Activated T-cell treated with anti-CD3 and anti-CD28 coated beads, Interleukin-2, amount 50 U/mL, for 1 hour (primary cell): ENCODE data around the gene WT1.
"Not testable (repeated sequence)": the region's sequence is repeated elsewhere in the genome, so short reads cannot be mapped to it uniquely, and the experiment has no call there.

ENCODE experiments used
- DNase-seq: peaks from one replicate; pipeline ENCODE4 v3.0.0-alpha.2; 2020

Gene WT1

DNA sequence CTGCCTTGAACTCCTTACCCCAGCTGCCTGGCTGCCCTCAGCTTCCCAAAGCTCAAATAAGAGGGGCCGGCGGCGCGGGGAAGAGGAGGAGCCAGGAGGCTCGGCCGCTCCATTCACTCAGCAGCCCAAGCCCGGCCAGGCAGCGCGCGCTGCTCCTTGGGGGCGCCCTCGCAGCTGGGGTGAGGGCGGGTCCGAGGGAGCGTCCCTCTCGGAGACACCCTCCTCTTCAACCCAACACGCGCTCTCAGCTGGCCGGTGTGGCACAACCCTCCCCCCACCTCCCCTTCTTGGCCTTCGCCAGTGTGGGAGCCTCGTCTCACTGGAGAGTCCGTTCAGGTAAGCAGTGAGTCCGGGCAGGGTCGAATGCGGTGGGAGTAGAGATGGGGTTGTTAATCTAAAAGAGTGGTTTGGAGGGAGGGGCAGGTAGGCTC, at the start of gene WT1:
Gene WT1 (minus strand): TSS at position 29 of the 431 bp plus-strand sequence.
- DNase-seq, result no peak

DNA sequence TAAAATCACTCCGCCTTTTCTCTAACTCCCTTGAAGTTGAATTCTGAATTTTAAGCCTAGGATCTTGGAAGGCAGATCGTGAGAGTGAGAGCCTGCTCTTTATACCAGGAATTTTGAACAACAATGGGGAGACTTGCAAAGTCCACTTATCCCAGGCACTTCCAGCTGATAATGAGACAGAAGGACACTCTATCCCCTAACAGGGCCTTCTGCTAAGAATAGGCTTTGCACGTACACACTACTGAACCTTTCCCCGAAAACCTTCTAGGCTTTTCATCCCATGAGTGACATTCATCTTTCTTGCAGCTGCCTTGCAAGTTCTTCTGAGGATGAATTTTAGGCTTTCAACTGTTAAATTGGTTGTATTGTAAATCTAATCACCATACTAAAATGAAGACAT, 44.0 kb upstream of the WT1 start:
- no peak for DNase-seq

DNA sequence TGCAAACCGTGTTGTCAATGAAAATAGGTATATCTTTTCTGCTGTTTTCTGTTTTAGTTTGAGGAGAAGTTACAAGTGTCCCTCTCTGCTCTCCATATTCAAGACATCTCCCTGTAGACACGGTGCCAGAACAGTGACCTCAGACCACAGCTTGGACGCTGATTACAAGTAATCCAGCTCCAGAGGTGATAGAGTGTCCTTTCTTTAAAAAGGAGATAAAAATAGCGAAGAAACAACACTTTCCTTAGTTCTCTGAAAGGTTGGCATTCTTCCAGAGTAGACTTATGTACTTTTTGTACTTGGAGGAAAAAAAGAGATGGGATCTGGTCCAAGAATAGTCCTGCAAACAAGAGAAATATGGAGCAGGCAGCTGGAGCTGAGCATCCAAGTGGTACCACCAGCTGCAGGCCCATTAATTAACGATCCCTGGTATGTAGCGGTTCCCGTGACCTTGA, 43.0 kb upstream of the WT1 start:
- no peak for DNase-seq

DNA sequence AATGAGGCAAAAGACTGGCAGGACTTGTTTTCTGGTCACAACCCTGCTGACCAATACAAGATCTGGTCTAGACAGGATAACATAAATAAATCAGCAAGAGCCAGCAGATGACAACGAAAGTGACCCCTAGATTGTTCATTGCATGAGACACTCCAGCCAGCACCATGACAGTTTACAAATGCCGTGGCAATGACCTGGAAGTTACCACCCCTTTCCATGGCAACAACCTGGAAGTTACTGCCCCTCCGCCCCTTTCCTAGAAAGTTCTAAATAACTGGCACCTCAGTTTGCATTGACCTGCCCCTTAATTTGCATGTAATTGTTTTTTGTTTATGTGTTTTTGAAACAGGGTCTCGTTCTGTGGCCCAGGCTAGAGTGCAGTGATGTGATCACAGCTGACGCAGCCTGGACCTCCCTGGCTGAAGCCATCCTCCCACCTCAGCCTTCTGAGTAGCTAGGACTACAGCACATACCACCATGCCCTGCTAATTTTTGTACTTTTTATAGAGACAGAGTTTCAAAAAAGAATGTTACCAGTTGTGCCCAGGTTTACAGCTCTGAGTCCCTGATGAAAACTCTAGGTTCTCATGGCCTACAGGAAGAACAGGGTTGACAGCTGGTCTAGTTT, 38.1 kb upstream of the WT1 start:
- no peak for DNase-seq

DNA sequence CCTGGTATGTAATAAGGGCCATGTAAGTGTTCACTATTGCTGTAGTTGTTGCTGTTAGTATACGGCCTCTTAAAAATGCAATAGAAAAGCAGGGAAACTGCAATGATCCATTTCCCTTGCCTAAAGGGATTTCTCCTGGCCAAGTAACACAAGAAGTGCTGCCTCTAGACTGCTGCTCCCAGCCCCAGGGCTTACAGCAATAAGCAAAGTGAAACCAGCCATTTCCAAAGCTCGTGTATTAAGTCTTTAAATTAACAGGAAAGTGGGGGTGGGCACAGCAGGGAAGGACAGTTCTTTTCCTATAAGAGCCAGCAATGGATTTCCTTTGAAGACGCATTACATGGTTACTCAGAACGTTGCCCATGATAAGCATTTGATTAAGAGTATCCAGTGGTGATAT, 36.9 kb upstream of the WT1 start:
- DNase-seq, result no peak

DNA sequence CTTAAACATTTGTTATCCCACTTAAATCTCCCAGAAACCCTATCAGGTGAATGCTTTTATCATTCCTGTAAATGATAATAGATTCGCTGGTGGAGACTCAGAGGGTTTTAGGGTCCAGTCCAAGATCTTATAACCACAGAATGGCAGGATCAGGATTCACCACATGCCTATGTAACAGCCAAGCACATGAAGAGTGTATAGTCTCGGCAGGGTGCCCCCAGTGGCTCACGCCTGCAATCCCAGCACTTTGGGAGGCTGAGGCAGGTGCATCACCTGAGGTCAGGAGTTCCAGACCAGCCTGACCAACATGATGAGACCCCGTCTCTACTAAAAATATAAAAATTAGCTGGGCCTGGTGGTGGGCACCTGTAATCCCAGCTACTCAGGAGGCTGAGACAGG, 36.2 kb upstream of the WT1 start:
- DNase-seq, result not testable (repeated sequence)

DNA sequence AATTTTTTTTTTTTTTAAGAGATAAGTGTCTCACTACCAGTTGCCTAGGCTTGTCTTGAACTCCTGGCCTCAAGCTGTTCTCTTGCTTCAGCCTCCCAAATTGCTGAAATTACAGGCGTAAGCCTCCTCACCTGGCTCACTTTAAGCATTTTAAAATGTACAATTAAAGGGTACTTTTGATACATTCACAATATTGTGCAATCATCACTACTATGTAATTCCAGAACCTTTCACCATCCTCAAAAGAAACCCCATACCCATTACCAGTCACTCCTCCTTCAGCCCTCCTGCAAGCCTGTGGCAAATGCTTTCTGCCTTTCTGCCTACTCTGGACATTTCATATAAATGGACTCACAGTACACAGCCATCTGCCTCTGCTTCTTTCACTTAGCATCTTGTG, 34.5 kb upstream of the WT1 start:
- no peak for DNase-seq

DNA sequence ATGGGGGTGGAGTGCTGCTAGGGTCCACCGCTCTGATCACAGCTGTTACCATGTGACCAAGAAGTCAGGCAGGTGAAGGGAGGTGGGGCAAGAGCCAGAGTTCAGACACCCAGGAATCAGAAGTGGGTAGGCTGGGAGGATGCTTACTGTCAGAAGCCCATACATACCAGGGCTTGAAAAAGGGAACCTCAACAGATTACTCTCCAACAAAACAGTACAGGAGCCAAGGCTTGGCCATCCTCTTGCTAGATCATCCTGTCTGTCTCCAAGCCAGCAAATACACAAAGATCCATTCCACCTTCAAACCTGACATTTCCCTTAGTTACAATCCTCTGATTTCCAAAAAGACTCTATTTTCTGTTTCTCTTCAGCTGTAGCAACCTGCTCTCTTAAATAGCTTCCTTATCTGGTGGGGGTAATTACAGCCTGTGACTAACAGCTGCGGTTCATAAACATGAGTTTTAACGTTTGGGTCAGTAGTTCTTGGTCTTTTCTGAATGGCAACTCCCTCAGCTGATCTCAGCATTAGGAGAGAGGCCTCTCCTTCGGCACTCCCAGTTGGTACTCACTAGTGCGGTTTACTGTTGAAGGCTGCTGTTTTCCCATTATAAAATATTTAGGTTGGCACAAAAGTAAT, 31.1 kb upstream of the WT1 start:
- no peak for DNase-seq

DNA sequence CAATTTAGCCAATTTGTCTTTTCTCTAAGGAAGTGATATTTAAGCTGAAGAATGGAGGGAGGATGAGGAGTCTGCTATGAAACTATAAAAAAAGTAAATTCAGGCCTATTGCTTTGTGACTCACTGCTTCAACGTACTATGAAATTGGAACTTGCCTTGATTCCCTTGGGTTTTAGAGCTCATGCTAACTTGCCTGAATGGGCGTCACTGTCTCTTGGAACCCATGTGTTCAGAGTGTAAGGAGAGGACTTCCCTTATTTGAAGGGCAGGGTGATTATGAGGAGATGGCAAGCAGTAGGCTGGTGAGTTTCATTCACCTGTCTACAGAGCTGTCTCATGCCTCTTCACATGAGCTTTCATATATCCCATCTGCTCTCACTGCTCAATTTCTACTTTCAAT, 28.7 kb upstream of the WT1 start:
- no peak for DNase-seq

DNA sequence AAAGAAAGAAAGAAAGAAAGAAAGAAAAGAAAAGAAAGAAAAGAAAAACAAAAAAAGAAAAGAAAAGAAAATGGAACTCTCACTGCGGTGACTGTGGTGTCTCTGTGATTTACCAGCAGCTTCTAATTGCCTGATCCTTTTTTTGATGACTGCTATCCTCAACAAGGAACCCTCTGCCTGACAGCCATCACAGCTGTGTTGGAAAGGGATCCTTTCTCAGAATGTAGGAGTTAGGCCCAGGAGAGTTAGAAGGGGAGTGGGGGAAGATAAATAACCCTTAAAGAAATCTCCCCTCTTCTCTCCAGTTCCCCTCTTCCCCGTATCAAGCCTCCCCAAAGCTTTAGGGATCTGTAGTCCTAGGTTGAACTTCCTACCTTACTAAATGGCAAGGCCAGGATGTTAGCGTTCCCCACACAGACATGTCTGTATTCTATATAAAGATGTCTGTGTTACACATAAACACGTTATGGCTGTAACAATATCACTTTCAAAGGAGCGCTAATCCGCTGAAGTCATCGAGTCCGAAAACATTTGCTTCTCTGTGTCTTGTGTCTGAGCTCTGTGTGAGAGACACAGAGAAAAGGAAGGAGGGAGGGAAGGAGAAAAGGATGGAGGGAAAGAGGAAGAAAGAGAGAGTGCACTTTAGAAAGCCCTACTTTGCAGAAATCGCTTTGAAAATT, 26.8 kb upstream of the WT1 start:
- no peak for DNase-seq

DNA sequence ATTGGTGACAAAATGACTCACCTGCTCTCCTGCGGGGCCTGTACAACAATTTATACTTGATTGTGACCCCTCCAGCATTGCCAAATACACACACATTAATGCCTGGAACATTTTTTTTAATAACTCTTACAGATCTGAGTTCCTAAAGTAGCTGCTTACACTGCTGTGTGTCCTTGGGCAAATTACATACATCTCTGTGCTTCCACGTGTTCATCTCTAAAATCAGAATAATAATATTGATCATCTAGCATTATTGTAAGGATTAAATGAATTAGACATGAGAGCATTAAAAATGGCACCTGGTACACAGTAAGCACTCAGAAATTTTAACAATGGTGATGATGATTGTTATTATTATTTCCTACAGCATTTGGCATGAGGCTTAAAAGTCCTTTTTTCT, 21.5 kb upstream of the WT1 start:
- no peak for DNase-seq

DNA sequence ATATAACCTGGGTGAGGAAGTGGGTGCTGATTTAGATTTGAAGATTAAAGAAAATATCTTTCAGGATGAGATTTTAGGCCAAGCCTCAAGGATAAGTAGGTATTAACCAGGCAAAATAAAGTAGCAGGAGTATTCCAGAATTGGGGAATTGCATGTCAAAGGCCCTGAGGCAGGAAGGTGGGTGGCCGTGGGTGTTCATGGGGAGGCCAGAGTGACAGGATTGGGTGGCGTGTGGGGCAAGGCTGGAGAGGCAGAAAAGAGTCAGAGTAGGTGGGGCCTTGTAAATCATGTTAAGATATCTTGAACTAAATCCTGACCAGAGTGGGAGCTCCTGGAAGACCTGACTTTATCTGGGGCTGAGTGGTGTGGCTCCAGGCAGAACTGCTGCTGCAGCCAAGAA, 19.7 kb upstream of the WT1 start:
- no peak for DNase-seq

DNA sequence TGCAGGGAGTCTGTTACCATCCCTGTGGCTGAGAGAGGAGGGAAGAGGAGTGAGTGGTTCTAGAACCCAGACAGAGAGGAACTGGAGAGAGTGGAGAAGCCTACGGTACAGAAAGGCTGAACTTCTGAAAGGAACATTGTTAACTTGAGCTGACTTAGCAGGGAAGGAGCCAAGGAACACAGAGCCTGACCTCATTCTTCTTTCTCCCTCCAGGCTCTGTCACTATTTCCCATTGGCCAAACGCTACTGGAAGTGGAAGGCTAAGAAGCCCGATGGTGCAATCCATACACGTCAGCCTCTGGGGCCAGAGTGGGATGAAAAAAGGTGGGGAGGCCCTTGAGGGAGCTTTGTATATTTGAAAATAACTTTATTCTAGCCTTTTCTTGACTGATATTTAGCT, 16.5 kb upstream of the WT1 start:
- no peak for DNase-seq

DNA sequence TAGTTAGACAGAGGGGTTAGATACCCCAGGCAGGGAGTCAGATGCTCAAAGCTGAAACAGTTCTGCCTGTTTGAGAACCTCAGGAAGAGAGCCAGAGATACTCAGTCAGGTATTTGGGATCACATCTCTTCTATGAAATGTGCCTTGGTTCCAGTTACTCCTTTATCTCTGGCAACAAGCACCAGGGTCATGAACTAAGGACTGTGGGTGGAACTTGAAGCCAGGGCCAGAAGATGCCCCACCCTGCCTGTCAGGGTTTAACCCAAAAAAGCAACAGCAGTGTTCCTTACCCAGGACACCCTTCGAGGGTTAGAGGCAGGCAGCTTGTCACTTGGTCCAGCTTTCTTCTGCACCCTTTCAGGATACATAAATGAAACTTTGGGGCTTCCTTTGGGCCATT, 15.0 kb upstream of the WT1 start:
- DNase-seq, result no peak

DNA sequence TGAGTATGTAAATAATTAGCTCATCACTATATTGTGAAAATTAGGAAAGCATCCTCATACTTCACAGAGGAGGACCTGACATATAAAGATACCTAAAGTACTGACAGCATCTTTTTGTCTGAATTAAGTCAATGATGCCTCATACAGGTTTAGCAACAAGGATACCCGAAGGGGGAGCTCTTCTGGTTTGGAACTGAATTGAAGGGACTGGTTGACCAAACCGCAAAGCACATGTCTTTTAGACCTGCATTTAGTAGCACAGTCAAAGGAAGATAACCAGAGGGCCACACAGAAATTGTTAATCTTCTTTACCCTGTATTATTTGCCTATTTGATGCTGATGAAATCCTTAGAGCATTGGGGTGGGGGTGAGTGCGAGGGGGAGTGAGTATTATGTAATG, 12.9 kb upstream of the WT1 start:
- DNase-seq, result no peak

DNA sequence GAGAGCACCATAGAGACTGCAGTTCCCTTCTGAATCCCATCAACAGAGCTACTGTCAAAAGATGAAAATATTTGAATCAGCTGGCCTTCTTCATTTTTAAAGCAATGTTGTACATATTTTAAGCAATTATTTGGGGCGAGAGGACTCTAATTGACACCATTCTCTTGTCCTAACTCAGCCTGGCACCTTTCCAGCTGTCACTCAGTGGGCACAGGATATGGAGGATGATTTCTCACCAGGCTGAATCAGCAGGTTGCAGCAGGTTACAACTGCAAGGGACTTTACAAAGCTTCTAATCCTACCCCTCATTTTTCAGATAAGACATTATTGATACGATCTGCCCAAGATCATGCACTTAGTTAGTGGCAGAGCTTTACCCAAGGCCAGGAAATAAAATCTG, 11.9 kb upstream of the WT1 start:
- DNase-seq, result no peak

DNA sequence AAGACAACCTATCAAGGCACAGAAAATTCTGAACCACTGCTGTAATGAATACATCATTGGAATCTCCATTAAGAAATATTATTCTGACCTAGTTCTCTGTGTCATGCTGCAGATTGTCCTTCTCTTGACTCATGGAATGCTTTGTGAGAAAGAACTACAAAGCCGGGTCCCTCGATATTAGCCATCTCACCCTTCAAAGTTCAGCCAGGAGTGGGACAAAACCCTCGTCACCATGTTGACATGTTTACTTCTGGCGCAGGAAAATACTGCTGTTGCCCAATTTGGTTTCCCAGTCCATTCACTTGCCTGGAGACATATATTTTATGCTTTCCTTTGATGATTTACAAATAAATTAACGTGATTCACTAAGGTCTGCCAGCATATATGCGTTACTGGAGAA, 10.9 kb upstream of the WT1 start:
- DNase-seq, result no peak

DNA sequence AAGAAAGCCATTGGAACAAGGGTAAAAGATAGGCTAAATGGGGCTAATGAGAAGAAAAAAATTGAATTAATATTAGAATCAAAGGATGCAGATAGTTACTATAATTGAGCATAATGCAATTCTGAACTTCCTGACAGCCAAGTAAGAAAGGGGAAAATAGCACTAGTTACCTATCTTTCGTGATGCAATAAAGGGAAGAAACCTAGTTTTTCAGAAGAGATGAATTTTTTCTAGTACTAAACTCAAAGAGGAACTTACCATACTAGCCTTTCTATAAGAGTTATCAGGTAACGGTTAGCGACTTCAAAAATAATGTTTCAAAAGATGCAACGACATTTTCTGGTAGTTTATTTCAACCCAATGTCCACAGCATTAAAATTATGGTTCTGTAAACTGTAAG, 8.8 kb upstream of the WT1 start:
- no peak for DNase-seq

DNA sequence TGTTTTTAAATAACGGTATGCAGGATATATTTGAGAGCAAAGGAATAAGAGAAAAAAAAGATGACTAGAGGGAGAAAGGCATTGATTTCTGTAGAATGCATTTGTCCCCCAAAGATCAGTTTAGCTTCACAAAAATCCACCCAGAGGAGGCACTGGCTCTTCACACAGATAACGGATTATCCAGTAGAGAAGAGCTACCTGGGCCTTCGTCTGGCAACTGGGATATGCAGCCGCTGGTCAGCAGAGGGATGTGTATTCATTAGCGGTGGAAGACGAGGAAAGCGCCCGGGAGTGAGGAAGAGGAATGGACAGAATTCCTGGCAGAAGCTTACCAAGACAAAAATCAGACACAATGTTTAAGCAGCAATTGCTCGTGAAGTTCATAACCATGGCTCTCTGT, 5.6 kb upstream of the WT1 start:
- no peak for DNase-seq

DNA sequence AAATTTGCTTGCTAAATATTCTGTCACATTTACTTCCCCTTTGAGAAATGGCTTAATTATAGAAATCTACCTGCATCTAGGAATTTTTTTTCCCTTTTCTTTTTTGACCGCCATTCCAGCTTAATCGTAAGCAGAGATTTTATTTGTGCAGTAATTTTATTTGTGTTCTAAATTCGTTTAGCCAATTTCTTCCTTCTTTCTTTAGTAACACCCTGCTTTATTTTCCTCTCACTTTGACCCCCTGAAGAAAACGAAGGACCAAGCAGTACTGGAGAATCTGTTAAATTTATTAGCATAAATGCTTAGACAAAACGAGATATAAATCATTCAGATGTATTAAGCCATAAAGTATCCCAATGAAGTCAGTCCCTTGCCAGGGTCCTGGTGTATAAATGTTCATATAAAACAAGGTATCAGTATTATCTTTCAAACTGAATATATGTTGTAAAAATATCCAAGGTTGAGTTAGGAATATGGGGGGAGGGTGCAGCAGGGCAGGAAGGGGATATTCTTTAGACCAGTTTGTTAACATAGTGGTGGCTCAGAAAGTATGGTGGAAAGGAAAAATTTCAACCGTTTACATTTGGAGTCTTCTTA, 5.1 kb upstream of the WT1 start:
- DNase-seq, result no peak

DNA sequence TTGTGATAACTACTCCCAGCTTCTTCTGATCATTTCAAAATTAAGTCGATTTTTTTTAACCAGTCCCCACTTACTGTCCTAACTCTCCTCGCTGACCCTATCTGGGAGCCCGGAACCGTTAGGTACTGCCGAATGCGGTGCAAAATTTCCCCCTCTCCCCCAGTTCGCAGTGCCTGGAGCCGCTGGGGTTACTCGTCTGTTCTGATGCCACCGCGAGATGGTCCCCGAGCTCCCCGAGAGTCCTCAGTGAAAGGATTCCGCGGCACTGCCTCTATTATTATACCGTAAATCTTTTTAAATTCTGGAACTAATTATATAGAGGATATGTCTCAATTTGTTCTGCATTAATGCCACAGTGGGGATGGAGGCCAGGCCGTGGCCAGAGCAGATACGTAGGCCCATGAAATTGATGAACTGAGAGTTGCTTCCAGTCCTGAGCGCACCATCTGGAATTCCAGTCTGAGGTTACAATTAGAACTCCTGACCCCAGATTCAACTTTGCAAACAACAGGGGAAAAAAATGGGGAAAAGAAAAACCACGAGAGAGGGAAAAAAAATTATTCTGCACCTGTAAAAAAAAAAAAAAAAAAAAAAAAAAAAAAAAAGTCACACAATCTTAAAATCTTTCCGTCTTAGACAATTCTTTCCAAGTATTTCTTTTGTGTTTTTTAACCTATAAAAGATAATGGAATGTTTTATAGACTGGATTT, 4.3 kb upstream of the WT1 start:
- DNase-seq, result no peak

DNA sequence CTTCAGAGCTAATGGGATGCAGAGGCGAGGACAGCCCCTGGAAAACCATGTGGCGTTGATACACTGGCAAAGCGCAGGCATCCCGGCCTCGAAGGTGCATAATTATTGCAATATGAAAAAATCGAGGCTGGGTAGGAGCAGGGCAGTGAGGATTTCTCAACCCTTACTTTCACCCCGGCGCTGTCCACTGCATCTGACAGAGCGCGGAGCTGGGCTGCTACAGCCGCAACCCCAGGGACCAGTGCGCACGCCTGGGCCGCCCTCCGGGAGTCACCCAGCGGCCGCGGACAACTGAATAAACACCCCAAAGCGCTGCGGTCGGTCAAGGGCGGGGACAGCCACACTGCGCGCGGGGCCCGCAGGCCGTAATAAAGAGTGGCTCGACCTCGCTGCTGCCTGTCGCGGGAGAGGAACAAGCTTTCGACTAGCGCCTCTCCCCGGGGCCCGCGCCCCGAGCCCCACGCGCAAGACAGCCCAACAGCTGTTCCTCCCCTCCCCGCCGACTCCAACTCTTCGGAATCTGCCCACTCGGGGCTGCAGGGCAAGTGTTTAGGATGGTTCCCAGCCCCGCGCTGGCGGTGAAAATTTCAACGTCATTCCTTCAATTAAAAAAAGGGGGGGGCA, 3.6 kb upstream of the WT1 start:
- DNase-seq, result no peak

DNA sequence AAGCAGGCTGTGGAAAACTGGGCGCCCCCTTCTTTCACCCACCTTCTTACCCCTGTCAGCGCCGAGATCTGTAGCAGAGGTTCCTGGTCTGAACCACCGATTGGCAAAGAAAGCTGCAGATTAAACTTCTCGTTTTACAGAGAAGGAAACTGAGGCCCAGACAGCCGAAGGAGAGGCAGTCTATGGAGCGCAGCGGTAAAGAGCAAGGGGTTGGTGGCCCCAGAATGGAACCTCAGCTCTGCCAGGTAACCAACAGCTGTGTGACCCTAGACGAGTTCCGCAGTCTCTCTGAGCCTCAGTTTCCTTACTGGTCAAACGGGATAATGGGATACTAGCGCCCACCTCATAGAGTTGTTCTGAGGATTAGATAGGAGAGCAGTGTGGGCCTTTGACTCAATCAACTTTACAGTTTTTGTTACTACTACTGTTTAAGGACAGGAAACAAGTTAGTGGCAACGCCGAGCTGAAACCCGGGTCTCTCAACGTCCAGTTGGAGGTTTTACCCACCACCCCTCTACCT, 3.1 kb upstream of the WT1 start:
- DNase-seq, result no peak
